Measurements from ENCODE around the gene VPS37D. TPM values are rescaled to one million over a fixed set of nuclear protein-coding genes. Genes with fewer than 3 reads are reported as not detected.
"Not testable (repeated sequence)": the region's sequence is repeated elsewhere in the genome, so short reads cannot be mapped to it uniquely, and the experiment has no call there.

The VPS37D gene
- total and polyA plus RNA-seq, 10 of the 15 experiments (the other 5 are each of a cell fraction or from before 2014, with no cell fraction given) = 0.10 to 0.45 (median 0.16) TPM; not detected in 6

DNA sequence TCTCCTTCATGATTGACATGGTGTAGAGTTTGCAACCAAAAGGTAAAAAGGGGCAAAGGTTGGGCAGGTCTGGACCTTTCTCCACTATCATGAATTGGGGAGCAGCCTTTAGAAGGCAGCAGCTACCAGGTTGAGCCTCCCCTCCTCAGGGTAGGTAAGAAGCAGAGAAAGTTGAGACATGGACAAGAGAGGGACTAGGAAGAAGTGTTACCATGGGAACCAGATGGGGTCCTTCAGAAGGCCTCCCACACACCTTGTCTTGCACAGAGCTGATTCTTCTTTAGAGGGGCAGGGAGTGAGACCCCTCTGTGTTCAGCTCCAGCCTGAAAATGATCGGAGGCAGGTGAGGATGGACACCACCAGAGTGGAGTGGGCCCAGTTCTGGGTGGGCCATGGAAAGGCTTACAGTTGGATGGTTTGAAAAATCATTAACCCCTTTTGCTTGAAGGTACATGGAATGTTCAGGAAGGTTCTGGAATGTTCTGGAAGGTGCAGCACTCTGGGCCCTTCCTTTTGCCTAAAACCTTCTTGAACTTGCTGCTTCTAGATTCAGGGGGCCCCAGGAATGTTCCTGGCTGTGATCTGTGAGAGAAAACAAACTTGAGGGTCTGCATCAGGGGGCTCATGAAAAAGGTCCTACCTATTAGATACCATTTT, 7.0 kb downstream of the VPS37D start:
- ATAC-seq (no peak), FAIRE-seq (no peak), DNase-seq (ENCODE audit: low read depth, low spot score) (no peak)
- CTCF ChIA-PET = no interaction called here
- no peaks in the 10 kb centered on the region for H3K4me1 ChIP-seq (ENCODE audit: control insufficient read depth, insufficient read depth, low read length)
- POLR2A ChIA-PET = no interaction called here
- no peaks in the 10 kb centered on the region for H4K20me1 ChIP-seq (ENCODE audit: control insufficient read depth, insufficient read depth)
- H3K79me2 ChIP-seq (ENCODE audit: control insufficient read depth, insufficient read depth, low read length) = no peaks in the 10 kb centered on the region
- RAD21 ChIA-PET (ENCODE audit: unreplicated experiment) = no interaction called here
- H2AFZ ChIP-seq (ENCODE audit: control insufficient read depth, low read depth, low read length) = no peak overlapping the region
- H3K9ac ChIP-seq (ENCODE audit: control insufficient read depth, insufficient read depth, low read length) = no peak overlapping the region
- in situ Hi-C loops (cut with MboI) = no loop called here
- H3K27me3 ChIP-seq (replicated peaks in 1 of 2; ENCODE audit: control insufficient read depth in 2 of 2, insufficient read depth in 2 of 2, low read length in 1 of 2) = no peaks in the 10 kb centered on the region
- H3K4me3 ChIP-seq = no peak overlapping the region
- no peaks in the 10 kb centered on the region for H3K9me3 ChIP-seq (replicated peaks; ENCODE audit: control insufficient read depth, insufficient read depth, low read length)
- SMC1A ChIA-PET (ENCODE audit: uncharacterized antibody, unreplicated experiment) = no interaction called here
- BruUV-seq (replicated peaks) = no TSS peak
- H3K27ac ChIP-seq (ENCODE audit: control insufficient read depth, insufficient read depth) = no peak overlapping the region
- H3K4me2 ChIP-seq (ENCODE audit: control insufficient read depth, insufficient read depth) = no peak overlapping the region
- TF ChIP-seq, protein P1, sequence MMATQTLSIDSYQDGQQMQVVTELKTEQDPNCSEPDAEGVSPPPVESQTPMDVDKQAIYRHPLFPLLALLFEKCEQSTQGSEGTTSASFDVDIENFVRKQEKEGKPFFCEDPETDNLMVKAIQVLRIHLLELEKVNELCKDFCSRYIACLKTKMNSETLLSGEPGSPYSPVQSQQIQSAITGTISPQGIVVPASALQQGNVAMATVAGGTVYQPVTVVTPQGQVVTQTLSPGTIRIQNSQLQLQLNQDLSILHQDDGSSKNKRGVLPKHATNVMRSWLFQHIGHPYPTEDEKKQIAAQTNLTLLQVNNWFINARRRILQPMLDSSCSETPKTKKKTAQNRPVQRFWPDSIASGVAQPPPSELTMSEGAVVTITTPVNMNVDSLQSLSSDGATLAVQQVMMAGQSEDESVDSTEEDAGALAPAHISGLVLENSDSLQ (IDR thresholded peaks at IDR 0.05) = no peak
- TF ChIP-seq, protein P2, sequence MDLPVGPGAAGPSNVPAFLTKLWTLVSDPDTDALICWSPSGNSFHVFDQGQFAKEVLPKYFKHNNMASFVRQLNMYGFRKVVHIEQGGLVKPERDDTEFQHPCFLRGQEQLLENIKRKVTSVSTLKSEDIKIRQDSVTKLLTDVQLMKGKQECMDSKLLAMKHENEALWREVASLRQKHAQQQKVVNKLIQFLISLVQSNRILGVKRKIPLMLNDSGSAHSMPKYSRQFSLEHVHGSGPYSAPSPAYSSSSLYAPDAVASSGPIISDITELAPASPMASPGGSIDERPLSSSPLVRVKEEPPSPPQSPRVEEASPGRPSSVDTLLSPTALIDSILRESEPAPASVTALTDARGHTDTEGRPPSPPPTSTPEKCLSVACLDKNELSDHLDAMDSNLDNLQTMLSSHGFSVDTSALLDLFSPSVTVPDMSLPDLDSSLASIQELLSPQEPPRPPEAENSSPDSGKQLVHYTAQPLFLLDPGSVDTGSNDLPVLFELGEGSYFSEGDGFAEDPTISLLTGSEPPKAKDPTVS (IDR thresholded peaks at IDR 0.05; ENCODE audit: low read depth, low read length) = peak; percentile 96
- TF ChIP-seq SRF (IDR thresholded peaks at IDR 0.05; ENCODE audit: low read depth in 2 of 2, low read length in 2 of 2) (no peak), HDAC6 (IDR thresholded peaks at IDR 0.05; ENCODE audit: unreplicated experiment) (no peak), NR2C2 (IDR thresholded peaks at IDR 0.05; ENCODE audit: borderline replicate concordance, control insufficient read depth, insufficient read length, low read depth) (no peak), SMC3 (IDR thresholded peaks at IDR 0.05; ENCODE audit: borderline replicate concordance, low read length) (no peak)
- TF ChIP-seq, protein P3, sequence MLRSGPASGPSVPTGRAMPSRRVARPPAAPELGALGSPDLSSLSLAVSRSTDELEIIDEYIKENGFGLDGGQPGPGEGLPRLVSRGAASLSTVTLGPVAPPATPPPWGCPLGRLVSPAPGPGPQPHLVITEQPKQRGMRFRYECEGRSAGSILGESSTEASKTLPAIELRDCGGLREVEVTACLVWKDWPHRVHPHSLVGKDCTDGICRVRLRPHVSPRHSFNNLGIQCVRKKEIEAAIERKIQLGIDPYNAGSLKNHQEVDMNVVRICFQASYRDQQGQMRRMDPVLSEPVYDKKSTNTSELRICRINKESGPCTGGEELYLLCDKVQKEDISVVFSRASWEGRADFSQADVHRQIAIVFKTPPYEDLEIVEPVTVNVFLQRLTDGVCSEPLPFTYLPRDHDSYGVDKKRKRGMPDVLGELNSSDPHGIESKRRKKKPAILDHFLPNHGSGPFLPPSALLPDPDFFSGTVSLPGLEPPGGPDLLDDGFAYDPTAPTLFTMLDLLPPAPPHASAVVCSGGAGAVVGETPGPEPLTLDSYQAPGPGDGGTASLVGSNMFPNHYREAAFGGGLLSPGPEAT (IDR thresholded peaks at IDR 0.05; ENCODE audit: low read depth) = no peak
- TF ChIP-seq, protein P4, sequence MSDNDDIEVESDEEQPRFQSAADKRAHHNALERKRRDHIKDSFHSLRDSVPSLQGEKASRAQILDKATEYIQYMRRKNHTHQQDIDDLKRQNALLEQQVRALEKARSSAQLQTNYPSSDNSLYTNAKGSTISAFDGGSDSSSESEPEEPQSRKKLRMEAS (IDR thresholded peaks at IDR 0.05; ENCODE audit: low read depth, low read length) = no peak
- 100% methylated on average over 1 of the region's 1 CpG for WGBS (ENCODE audit: insufficient coverage, insufficient replicate concordance, low lambda C conversion rate, missing lambda C conversion rate)
- H3K36me3 ChIP-seq (ENCODE audit: control insufficient read depth in 2 of 2, insufficient read depth in 2 of 2, low read length in 1 of 2) = peaks cover 2% of the 10 kb centered on the region in 2 experiments; a peak in 2 of 4 replicates
- intact Hi-C loops (cut with micrococcal nuclease; ENCODE audit: unreplicated experiment) = no loop called here

DNA sequence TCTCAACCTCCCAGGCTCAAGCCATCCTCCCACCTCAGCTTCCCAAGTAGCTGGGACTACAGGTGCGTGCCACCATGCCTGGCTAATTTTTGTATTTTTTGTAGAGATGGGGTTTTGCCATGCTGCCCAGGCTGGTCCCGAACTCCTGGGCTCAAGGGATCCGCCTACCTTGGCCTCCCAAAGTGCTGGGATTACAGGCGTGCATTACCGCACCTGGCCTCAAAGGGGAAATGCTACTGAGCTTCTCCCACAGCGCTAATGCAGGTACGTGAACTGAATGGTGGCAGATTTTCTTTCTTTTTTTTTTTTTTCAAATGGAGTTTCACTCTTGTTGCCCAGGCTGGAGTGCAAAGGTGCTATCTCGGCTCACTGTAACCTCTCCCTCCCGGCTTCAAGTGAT, 8.4 kb downstream of the VPS37D start:
- H2AFZ ChIP-seq (ENCODE audit: control insufficient read depth, low read depth, low read length); H3K9ac ChIP-seq (ENCODE audit: control insufficient read depth, insufficient read depth, low read length); SMC1A ChIA-PET (ENCODE audit: uncharacterized antibody, unreplicated experiment); H3K79me2 ChIP-seq (ENCODE audit: control insufficient read depth, insufficient read depth, low read length); H3K36me3 ChIP-seq (ENCODE audit: control insufficient read depth in 2 of 2, insufficient read depth in 2 of 2, low read length in 1 of 2); BruUV-seq (replicated peaks); RAD21 ChIA-PET (ENCODE audit: unreplicated experiment); H3K4me3 ChIP-seq; intact Hi-C loops (cut with micrococcal nuclease; ENCODE audit: unreplicated experiment); ATAC-seq; in situ Hi-C loops (cut with MboI); H3K27me3 ChIP-seq (replicated peaks in 1 of 2; ENCODE audit: control insufficient read depth in 2 of 2, insufficient read depth in 2 of 2, low read length in 1 of 2); H3K27ac ChIP-seq (ENCODE audit: control insufficient read depth, insufficient read depth); H3K9me3 ChIP-seq (replicated peaks; ENCODE audit: control insufficient read depth, insufficient read depth, low read length); H3K4me1 ChIP-seq (ENCODE audit: control insufficient read depth, insufficient read depth, low read length); DNase-seq (ENCODE audit: low read depth, low spot score); H3K4me2 ChIP-seq (ENCODE audit: control insufficient read depth, insufficient read depth); FAIRE-seq; H4K20me1 ChIP-seq (ENCODE audit: control insufficient read depth, insufficient read depth): not testable (repeated sequence)
- POLR2A ChIA-PET = interaction anchor here (0.7 kb wide), 1 partner anchor 363 kb away, joined by 5 read pairs; no protein-coding TSS in a partner anchor
- 58% methylated on average over 7 of the region's 9 CpGs for WGBS (ENCODE audit: insufficient coverage, insufficient replicate concordance, low lambda C conversion rate, missing lambda C conversion rate)
- CTCF ChIA-PET = interaction anchor here (0.6 kb wide), 1 partner anchor 166 kb away, joined by 3 read pairs; the partner anchor contains the start of gene METTL27

Data from GM12878 (cell line).